Fibroblast of pulmonary artery (primary cell): ENCODE measurements around the gene PCP4L1.

Experiments used
- DNase-seq: peaks from one replicate; pipeline ENCODE4 v3.0.0-alpha.2; 2010; ENCODE audit warnings: low read depth
- H3K4me3 ChIP-seq: replicated peaks from 2 replicates; pipeline ENCODE4 v1.5.1; 2011; ENCODE audit warnings: low read depth, mild to moderate bottlenecking, control low read depth, low read length, moderate library complexity
- TF ChIP-seq, protein P1 (sequence below): IDR thresholded peaks from 2 replicates; pipeline ENCODE4 v1.5.1; 2011; ENCODE audit warnings: mild to moderate bottlenecking, control low read depth, low read length, inconsistent platforms; ENCODE audit errors: missing control alignments

PCP4L1 gene

GRCh38 chr1:161258439-161259344 lies at the start of gene PCP4L1:
TSS of gene PCP4L1 (plus strand) at chr1:161258745. CDS start at chr1:161258975, 230 bp downstream.
- TF ChIP-seq, protein P1, sequence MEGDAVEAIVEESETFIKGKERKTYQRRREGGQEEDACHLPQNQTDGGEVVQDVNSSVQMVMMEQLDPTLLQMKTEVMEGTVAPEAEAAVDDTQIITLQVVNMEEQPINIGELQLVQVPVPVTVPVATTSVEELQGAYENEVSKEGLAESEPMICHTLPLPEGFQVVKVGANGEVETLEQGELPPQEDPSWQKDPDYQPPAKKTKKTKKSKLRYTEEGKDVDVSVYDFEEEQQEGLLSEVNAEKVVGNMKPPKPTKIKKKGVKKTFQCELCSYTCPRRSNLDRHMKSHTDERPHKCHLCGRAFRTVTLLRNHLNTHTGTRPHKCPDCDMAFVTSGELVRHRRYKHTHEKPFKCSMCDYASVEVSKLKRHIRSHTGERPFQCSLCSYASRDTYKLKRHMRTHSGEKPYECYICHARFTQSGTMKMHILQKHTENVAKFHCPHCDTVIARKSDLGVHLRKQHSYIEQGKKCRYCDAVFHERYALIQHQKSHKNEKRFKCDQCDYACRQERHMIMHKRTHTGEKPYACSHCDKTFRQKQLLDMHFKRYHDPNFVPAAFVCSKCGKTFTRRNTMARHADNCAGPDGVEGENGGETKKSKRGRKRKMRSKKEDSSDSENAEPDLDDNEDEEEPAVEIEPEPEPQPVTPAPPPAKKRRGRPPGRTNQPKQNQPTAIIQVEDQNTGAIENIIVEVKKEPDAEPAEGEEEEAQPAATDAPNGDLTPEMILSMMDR = no peak

GRCh38 chr1:161209790-161210409 lies 48.6 kb upstream of the PCP4L1 start:
- peak; percentile 77 for DNase-seq
- TF ChIP-seq, protein P1 = peak; percentile 94
- no peak overlapping the region for H3K4me3 ChIP-seq

More at GRCh38 chr1:161258439-161259344, at the start of gene PCP4L1:
- H3K4me3 ChIP-seq = peak within 1 kb of the TSS; percentile 50
- DNase-seq = peak; percentile 58

DNA sequence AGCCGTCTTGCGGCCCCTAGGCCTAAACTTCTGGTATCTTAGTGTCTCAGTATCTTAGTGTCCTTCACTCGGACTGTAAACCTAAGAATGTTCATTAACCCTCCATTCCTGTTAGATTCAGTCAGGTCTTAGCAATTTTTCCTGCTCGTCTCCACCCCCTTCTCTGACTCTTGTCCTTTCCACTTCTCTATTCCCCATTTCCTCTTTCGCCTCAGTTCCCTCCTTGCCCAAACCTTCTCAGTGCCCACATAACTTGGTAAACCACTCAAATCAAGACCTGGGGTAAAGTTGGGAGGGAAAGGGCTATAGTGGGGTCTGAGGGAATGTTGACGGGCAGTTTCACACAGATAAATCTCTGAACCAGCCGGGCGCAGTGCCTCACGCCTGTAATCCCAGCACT lies 44.2 kb upstream of the PCP4L1 start:
- TF ChIP-seq, protein P1 = no peak
- no peak overlapping the region for H3K4me3 ChIP-seq

DNA sequence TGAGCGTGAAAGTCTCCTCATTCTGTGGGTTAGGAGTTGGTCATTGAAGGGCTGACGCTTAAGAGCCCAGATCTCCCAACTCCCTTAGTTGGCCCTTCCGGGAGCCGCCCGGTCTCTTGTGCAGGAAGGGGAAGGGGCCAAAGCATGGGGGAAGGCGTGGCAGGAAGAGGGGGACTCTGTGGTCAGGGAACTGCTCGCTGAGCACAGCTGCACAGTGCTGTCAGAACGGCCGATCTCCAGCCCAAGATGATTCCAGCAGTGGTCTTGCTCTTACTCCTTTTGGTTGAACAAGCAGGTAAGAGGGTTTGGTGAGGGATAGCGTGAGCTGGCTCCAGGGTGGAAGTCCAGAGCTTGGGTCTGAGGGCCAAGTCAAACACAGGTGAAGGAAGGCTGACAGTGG lies 43.5 kb upstream of the PCP4L1 start, which contains the start of gene FCER1G:
Gene FCER1G (plus strand): TSS at position 220 of the 400 bp plus-strand sequence. CDS start 27 bp downstream, at position 247.
- TF ChIP-seq, protein P1 = no peak
- DNase-seq = no peak
- no peak within 1 kb of the TSS for H3K4me3 ChIP-seq

More for the DNA sequence above, 44.2 kb upstream of the PCP4L1 start:
- no peak for DNase-seq

DNA sequence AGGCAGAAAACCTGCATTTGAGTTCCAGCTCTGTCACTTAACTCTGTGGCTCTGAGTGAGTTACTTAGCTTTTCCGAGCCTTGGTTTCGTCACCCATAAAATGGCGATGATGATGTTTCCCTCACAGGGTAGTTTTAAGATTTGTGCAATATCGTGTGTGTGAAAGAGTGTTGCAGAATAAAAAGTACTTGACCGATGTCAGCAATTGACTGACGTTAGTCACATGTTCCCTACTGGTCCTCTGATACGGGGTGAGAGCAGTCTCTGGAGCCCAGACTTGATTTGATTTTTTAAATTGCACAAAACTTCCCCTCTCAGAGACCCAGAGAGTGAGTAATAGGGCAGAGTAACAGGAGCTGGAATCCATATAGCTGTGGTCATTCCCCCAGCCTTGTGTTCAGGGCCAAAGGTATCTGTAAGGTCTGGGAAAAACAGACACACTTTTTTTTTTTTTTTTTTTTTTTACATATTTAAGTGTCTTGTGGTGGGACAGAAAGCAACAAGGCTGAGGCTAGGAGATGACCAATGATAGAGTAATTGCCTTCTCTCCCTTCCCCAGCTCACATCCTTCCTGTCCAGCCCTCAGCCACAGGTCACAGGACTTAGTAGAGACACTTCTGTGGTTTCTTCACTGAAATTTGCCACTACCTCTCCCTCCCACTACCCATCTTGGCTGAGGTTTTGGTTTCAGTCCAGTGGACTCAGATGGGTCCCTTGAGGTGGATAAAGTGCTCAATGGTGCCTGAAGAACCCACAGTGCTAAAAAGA lies 41.4 kb upstream of the PCP4L1 start:
- TF ChIP-seq, protein P1 = no peak
- no peak overlapping the region for H3K4me3 ChIP-seq
- DNase-seq = peak; percentile 83

GRCh38 chr1:161217831-161218230 lies 40.7 kb upstream of the PCP4L1 start:
- no peak overlapping the region for H3K4me3 ChIP-seq
- no peak for DNase-seq
- TF ChIP-seq, protein P1 = no peak
